Measurements from ENCODE around the gene ALOX15B. TPM values are rescaled to one million over a fixed set of nuclear protein-coding genes. Genes with fewer than 3 reads are reported as not detected.

Gene ALOX15B
- total and polyA plus RNA-seq, 10 of the 15 experiments (the other 5 are each of a cell fraction or from before 2014, with no cell fraction given), result 0.01 TPM; not detected in 9

DNA sequence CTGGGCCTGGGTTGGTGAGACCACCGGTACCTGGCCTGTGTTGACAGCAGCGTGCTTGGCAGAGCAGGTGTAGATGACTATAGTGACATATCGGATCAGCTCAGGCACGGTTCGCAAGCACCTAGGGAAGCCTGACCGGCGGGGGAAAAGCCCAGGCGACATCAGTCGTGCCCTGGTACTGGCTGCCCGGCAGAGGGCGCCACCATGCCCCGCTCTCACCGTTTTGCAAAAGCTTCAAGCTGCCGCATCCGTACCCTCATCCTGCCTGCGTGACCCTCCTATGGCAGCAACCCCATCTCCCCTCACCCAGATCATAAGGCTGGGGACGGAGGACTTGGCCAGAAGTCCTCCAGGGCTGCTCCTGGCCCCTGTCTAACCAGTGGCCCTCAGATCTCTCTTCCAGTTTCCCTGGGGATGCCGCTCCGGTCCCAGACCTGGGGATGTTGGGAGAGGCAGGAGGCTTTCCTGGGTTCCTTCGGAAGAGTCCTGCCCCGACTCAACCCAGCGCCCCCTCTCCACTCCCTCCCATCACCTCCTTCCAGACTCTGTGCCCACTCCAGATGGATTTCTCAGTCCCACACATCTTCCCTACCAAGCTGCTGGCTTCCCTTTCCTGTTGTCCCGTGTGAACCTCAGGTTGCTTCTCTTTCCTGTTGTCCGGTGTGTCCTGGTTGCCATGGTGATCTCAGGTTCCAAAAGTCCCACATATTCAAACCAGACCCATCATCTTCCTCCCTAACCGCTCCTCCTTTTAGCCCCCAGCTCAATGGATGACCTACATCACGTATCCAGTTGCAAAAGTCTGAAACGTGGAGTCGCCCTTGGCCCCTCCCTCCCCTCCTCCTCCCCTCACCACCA lies 35.0 kb downstream of the ALOX15B start (continued):
- no peak for TF ChIP-seq FOXM1 (IDR thresholded peaks at IDR 0.05; ENCODE audit: low read depth, low read length)

GRCh38 chr17:8074554-8074953 lies 35.7 kb downstream of the ALOX15B start:
- 31% methylated on average over 7 of the region's 7 CpGs for WGBS (ENCODE audit: insufficient coverage, insufficient replicate concordance, low lambda C conversion rate, missing lambda C conversion rate)
- Histone ChIP-seq H2AFZ (ENCODE audit: control insufficient read depth, low read depth, low read length) (no peak overlapping the region), H3K9ac (ENCODE audit: control insufficient read depth, insufficient read depth, low read length) (no peak overlapping the region), H3K4me2 (ENCODE audit: control insufficient read depth, insufficient read depth) (no peak overlapping the region), H3K9me3 (replicated peaks; ENCODE audit: control insufficient read depth, insufficient read depth, low read length) (no peaks in the 10 kb centered on the region), H3K4me3 (no peak overlapping the region), H3K27me3 (replicated peaks in 1 of 2; ENCODE audit: control insufficient read depth in 2 of 2, insufficient read depth in 2 of 2, low read length in 1 of 2) (peaks cover 10 to 20% of the 10 kb centered on the region in 2 experiments), H3K36me3 (ENCODE audit: control insufficient read depth in 2 of 2, insufficient read depth in 2 of 2, low read length in 1 of 2) (no peaks in the 10 kb centered on the region), H3K79me2 (ENCODE audit: control insufficient read depth, insufficient read depth, low read length) (no peaks in the 10 kb centered on the region), H3K27ac (ENCODE audit: control insufficient read depth, insufficient read depth) (no peak overlapping the region), H3K4me1 (ENCODE audit: control insufficient read depth, insufficient read depth, low read length) (peaks cover 4% of the 10 kb centered on the region; the same call in 1 of the 2 replicates), H4K20me1 (ENCODE audit: control insufficient read depth, insufficient read depth) (no peaks in the 10 kb centered on the region)
- FAIRE-seq (peak; percentile 38), DNase-seq (ENCODE audit: low read depth, low spot score) (no peak), ATAC-seq (no peak)
- SMC1A ChIA-PET (ENCODE audit: uncharacterized antibody, unreplicated experiment), result interaction anchor here (0.9 to 4.7 kb wide), 7 partner anchors 14 to 226 kb away, joined by 3 to 37 read pairs (median 5); partner anchors contain the start of gene ALOXE3
- no peak for TF ChIP-seq PML (IDR thresholded peaks at IDR 0.05; ENCODE audit: low read length)
- no peak for TF ChIP-seq CBX5 (IDR thresholded peaks at IDR 0.05; ENCODE audit: low read depth)
- TF ChIP-seq IKZF2 (IDR thresholded peaks at IDR 0.05), result no peak
- no peak for TF ChIP-seq CREB1 (IDR thresholded peaks at IDR 0.05; ENCODE audit: low read depth)
- no peak for TF ChIP-seq RAD21 (IDR thresholded peaks at IDR 0.05; ENCODE audit: insufficient read depth, low read depth, low read length)
- no peak for TF ChIP-seq HCFC1 (IDR thresholded peaks at IDR 0.05; ENCODE audit: low read length)
- RAD21 ChIA-PET (ENCODE audit: unreplicated experiment), result interaction anchor here (0.8 to 3.0 kb wide), 7 partner anchors 15 to 113 kb away, joined by 3 to 25 read pairs (median 8); partner anchors contain the start of gene ALOXE3
- CTCF ChIA-PET, result interaction anchor here (0.5 to 9.4 kb wide), 27 partner anchors 9 to 711 kb away, joined by 3 to 159 read pairs (median 5); partner anchors contain the start of gene ALOXE3
- intact Hi-C loops (cut with micrococcal nuclease; ENCODE audit: unreplicated experiment) (loop anchor here (10.0 kb wide), 1 partner anchor 670 kb away; the partner anchor contains the start of gene CCDC42), in situ Hi-C loops (cut with MboI) (loop anchor here (10.0 kb wide), 1 partner anchor 670 kb away; the partner anchor contains the start of gene CCDC42)
- POLR2A ChIA-PET, result interaction anchor here (0.6 to 1.1 kb wide), 4 partner anchors 14 to 104 kb away, joined by 3 to 6 read pairs (median 3); partner anchors contain the start of gene ALOXE3
- no TSS peak for BruUV-seq (replicated peaks)
